Caki2 (cell line): ENCODE measurements around the gene RFTN2. TPM values are rescaled to one million over a fixed set of nuclear protein-coding genes. Genes with fewer than 3 reads are reported as not detected.
"Not testable (repeated sequence)": the region's sequence is repeated elsewhere in the genome, so short reads cannot be mapped to it uniquely, and the experiment has no call there.

Source experiments
- DNase-seq: peaks from one replicate; pipeline ENCODE4 v3.0.0-alpha.2; 2015; ENCODE audit warnings: low read depth
- in situ Hi-C: cut with HindIII; loops from 2 replicates; pipeline ENCODE4 v1.10.0; 2016; ENCODE audit warnings: low sequenced_read_pairs, low pct_unique_long_range_greater_than_20kb, mixed read lengths
- total RNA-seq: library from RNA; depleted of rRNA; stranded (reverse); fragments of >200 nt; shearing (Covaris generic); gene quantifications from 2 replicates; pipeline ENCODE4 v1.2.3, GENCODE V29; 2014; ENCODE audit warnings: low replicate concordance; rRNA removed

RFTN2 gene
- not detected in 2 replicates for total RNA-seq

DNA sequence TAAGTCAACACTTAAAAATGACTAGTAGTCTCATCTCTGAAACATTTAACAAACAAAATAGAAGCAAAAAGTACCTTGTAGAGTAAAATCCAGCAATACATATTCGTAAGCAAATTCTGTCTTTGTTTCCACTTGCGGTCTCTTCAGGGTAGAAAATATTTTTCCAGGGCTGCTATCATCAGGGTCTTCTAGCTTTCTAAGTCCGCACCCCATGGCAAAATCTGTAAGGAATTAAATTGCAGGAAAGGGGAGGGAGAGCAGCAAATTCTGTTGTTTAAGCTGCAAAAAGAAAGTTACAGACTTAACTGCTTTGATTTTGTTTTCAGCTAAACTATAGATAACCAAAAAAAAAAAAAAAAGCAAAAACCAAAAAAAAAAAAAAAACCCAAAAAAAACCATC, at the start of gene RFTN2:
RFTN2 (minus strand) TSS at position 342 of the 400 bp plus-strand sequence; CDS start at position 213, 129 bp downstream.
- DNase-seq = no peak
- in situ Hi-C loops = no loop called here

GRCh38 chr2:197717863-197718262, 42.5 kb upstream of the RFTN2 start:
- in situ Hi-C loops = no loop called here

DNA sequence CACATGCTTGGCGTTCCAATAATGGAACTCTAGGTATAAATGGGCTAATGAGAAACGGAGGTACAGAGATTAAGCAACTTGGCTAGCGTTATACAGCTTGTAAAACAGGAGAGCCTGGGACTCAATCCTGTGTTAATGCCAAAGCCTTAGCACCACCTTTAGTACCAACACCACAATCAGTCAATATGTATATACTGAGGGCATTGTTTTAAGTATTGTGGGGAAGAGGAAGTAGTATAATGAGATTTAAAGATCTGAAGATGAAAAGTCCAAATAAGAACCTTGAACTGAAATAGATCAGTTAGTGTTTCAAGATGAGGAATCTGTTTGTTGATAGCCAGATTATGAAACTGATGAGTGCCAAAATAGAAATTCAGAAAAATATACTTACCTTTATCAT, 37.9 kb upstream of the RFTN2 start:
- no peak for DNase-seq
- in situ Hi-C loops = no loop called here

More at GRCh38 chr2:197717863-197718262, 42.5 kb upstream of the RFTN2 start:
- no peak for DNase-seq

- no peak for DNase-seq
- in situ Hi-C loops = no loop called here
Observed at GRCh38 chr2:197711578-197711977, 36.2 kb upstream of the RFTN2 start.

DNA sequence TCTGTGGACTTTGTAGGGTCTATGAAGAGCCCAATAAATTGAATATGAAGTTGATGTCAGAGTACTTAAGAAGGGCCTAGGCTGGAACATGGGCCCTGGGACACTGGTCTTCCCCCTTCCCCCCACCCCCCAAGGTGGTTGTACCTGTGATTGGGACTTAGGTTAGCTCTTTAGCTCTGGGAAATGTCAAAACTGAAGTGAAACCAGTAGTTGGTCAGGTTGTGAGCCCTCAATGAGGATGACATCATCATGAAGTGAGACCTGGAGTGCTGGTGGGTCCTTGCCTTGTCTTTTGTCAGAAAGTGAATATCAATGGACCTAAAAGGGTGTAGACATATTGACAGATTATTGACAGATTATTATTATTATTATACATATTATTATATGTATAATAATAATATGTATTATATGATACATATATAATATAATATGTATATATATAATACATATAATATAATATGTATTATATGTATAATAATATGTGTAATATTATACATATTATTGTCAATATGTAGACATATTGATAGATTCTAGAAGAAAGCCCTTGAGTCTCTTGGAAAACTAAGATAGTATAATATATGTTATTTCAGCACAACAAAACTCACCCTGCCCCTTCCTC, 35.1 kb upstream of the RFTN2 start:
- DNase-seq = no peak
- in situ Hi-C loops = no loop called here

GRCh38 chr2:197709140-197709539, 33.8 kb upstream of the RFTN2 start:
- in situ Hi-C loops, DNase-seq: not testable (repeated sequence)

DNA sequence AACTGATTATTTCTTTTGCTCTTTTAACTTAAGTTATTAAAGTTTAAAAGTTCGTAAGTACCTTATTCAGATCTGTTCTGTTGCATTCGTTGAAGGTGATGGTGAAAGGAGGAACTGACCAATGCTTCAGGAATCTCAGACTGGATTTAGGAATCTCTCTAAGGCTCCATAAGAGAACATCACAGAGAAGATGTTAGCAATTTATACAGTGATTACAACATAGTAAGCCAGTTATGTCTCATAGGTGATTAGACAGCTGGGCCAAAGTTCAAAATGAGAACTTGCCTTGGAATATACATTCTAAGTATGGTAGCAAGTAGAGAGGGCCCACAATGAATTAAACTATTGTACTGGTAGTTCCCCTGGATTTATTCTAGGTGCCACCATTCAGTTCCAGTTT, 32.9 kb upstream of the RFTN2 start:
- no peak for DNase-seq
- in situ Hi-C loops = no loop called here

DNA sequence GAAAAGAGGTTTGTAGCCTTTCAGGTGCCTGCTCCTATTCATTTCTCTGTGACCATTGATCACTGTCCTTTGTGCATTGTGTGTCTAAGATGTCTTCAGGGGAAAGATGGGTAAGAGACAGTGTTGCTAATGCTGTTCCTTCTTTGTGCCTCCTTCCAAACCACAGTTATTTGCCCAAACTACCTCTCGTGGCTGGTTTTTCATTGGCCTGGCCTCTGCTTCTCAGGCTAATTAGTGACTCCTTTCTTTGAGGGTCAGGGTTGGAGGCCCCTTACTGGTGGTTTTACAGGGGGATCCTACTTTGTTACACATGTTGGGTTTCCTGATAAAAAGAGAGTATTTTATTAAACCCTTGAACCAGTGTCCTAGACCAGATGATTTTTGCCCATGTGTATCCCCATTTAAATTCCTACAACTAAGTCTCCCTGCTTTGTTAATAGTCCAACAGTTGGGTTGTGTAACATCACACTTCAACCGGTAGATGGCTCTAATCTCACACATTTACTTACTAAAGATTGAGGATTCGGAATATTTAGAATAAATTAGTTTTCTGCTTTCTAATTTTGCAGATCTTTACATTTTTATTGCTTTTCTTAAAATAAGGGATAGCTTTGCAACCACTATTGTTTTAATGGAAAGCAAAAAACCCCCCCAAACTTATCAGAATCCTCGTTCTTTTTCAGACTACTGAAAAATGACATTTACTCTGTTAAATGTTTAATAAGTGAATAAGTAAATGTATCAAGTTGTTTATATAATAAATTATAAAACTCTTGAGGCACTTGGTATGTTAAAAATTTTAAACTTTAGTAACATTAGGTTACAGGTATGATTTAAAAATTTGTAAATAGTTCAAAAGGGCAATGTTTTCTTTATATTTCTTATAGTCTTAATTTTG, 32.2 kb upstream of the RFTN2 start:
- peak; percentile 28 for DNase-seq
- in situ Hi-C loops = no loop called here

- DNase-seq = no peak
- in situ Hi-C loops = no loop called here
Observed at GRCh38 chr2:197706839-197707207, 31.4 kb upstream of the RFTN2 start.

GRCh38 chr2:197705912-197706838, 30.8 kb upstream of the RFTN2 start:
- DNase-seq = peak; percentile 17

DNA sequence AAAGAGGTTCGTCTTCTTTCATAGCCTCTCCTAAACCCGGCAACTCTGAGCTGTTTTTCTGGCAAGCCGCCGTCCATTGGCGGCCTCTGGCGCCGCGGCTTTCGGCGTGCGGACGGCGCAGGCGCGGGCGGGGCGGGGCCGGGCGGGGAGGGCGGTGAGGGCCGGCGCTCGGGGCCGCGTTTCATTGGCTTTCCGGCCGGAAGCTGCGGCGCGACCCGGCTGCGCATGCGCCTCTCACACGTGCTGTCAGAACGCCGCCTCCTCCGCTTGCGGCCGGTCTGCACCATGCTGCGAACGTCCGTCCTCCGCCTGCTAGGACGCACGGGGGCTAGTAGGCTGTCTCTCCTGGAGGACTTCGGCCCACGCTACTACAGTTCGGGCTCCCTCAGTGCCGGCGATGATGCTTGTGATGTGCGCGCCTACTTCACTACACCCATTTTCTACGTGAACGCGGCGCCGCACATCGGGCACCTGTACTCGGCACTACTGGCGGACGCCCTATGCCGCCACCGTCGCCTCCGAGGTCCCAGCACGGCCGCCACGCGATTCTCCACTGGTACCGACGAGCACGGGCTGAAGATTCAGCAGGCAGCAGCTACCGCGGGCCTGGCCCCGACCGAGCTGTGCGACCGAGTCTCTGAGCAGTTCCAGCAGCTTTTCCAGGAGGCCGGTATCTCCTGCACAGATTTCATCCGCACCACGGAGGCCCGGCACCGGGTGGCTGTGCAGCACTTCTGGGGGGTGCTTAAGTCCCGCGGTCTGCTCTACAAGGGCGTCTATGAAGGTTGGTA, 29.9 kb upstream of the RFTN2 start, which contains the start of gene MARS2:
MARS2 (plus strand) TSS at position 249 of the 791 bp plus-strand sequence; CDS start at position 286, 37 bp downstream.
- DNase-seq = peak; percentile 85
- in situ Hi-C loops = no loop called here

More at GRCh38 chr2:197705912-197706838, 30.8 kb upstream of the RFTN2 start:
- in situ Hi-C loops = no loop called here

GRCh38 chr2:197704434-197705120, 29.2 kb upstream of the RFTN2 start:
- in situ Hi-C loops = no loop called here
- no peak for DNase-seq

DNA sequence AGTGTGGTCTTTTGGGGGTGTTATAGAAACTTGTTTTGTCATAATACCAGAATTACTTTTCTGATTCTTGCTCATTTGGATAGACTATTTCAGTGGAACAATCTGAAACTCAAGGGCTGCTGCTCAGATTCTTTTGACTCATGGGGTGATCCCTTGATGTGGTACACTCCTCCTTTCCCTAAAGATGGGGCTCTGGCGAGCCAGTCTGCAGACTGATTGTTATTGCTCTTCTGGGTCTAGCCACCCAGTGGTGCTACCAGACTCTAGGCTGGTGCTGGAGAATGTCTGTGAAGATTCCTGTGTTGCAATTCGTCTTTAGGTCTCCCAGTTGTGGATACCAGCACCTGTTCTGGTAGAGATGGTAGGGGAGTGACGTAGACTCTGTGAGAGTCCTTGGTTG, 25.6 kb upstream of the RFTN2 start:
- in situ Hi-C loops = no loop called here
- no peak for DNase-seq

DNA sequence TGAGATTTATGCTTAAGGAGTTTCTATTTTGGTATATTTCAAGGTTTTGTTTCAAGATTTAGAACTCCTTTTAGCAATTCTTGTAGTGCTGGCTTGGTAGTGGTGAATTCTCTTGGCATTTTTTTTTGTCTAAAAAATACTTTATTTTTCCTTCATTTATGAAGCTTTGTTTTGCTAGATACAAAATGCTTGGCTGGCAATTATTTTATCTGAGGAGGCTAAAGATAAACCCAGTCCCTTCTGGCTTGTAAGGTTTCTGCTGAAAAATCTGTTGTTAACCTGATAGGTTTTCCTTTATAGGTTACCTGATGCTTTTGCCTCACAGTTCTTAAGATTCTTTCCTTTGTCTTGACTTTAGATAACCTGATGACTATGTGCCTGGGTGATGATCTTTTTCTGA, 24.3 kb upstream of the RFTN2 start:
- in situ Hi-C loops, DNase-seq: not testable (repeated sequence)

DNA sequence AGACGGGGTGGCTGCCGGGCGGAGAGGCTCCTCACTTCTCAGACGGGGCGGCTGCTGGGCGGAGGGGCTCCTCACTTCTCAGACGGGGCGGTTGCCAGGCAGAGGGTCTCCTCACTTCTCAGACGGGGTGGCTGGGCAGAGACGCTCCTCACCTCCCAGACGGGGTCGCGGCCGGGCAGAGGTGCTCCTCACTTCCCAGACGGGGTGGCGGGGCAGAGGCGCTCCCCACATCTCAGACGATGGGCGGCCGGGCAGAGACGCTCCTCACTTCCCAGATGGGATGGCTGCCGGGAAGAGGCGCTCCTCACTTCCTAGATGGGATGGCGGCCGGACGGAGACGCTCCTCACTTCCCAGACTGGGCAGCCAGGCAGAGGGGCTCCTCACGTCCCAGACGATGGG, 21.2 kb upstream of the RFTN2 start:
- DNase-seq, in situ Hi-C loops: not testable (repeated sequence)

GRCh38 chr2:197695971-197696370, 20.6 kb upstream of the RFTN2 start:
- in situ Hi-C loops, DNase-seq: not testable (repeated sequence)

GRCh38 chr2:197695206-197695605, 19.8 kb upstream of the RFTN2 start:
- in situ Hi-C loops, DNase-seq: not testable (repeated sequence)
